Measurements from ENCODE around the gene ANGPTL8. TPM values are rescaled to one million over a fixed set of nuclear protein-coding genes. Genes with fewer than 3 reads are reported as not detected.
A peak's percentile ranks its signal among the peaks of the same experiment; 100 is the strongest.

The ANGPTL8 gene
- total and polyA plus RNA-seq, 2 of the 13 experiments (the other 11 are each of a cell fraction or from before 2014, with no cell fraction given), result 27.3 to 243 TPM

DNA sequence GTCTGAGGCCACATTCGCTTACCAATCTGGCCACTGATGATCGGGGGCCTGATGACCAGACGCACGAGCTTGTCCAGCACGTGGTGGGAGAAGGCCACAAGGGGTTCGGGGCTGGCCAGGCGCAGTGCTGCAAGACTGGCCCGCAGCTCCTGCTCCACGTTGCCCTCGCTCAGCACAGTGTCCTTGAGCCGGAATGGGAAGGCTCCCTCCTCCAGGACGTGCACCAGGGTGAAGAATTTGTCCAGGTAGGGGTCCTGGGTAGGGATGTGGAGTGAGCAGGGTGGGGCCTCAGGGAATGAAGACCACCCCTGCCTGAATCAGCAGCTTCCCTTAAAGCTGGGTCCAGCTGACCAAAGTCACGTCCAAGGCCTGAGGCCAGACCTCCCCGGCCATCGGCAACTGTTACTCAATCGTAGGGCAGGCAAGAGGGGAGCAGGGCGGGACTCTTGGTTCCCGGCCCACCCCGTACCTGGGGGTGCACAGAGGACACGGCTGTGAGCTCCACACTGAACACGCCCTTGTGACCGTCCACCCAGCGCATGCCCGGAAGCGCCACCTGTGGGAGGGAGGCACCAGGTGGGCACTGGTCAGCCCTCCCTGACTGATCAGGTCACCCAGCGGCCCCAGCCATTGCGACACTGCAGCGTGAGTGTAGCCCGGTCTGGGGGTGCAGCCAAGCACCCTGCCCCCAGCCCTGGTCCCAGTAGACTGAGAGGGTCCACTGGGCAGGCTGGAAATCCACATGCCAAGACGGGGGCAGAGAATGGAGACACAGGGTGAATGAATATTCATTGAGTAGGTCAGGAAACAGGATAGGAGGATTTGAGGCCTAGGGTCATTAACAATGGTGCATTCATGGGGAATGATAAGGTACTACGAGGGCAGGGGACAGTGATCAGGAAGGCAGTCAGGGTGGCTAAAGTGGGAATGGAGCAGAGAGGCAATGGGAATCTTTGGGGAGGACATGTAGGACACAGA, 2.8 kb upstream of the ANGPTL8 start (continued):
- no peak for TF ChIP-seq TOE1 (CRISPR knock-in tag; IDR thresholded peaks at IDR 0.05)
- no peak for TF ChIP-seq RNF2 (conservative IDR thresholded peaks at IDR 0.05; ENCODE audit: low read depth)
- TF ChIP-seq ZNF839 (CRISPR knock-in tag; IDR thresholded peaks at IDR 0.05; ENCODE audit: borderline replicate concordance), result no peak
- no peak for TF ChIP-seq ZSCAN31 (CRISPR knock-in tag; IDR thresholded peaks at IDR 0.05; ENCODE audit: low read depth)
- TF ChIP-seq IKZF5 (CRISPR knock-in tag; IDR thresholded peaks at IDR 0.05), result peak; percentile 59; the same call in 1 of the 2 replicates
- no peak for TF ChIP-seq ZNF18 (CRISPR knock-in tag; IDR thresholded peaks at IDR 0.05; ENCODE audit: insufficient replicate concordance)
- no peak for TF ChIP-seq FOXP1 (IDR thresholded peaks at IDR 0.05)
- 0 out of 2 replicates have a peak, but pooled peaks have one; percentile 13 for TF ChIP-seq FOXP1 (CRISPR knock-in tag; IDR thresholded peaks at IDR 0.05)
- TF ChIP-seq ZEB1 (IDR thresholded peaks at IDR 0.05; ENCODE audit: insufficient replicate concordance, low read depth), result peak; percentile 98
- TF ChIP-seq ZNF350 (CRISPR knock-in tag; IDR thresholded peaks at IDR 0.05; ENCODE audit: borderline replicate concordance, low read depth), result peak; percentile 83
- 0 out of 2 replicates have a peak, but pooled peaks have one; percentile 22 for TF ChIP-seq PAWR (CRISPR knock-in tag; IDR thresholded peaks at IDR 0.05; ENCODE audit: borderline replicate concordance)
- peak; percentile 66 for TF ChIP-seq ZNF883 (CRISPR knock-in tag; IDR thresholded peaks at IDR 0.05; ENCODE audit: not compliant biosample characterization)
- TF ChIP-seq ZMAT3 (CRISPR knock-in tag; conservative IDR thresholded peaks at IDR 0.05), result peak; percentile 82
- peak; percentile 75; the same call in 1 of the 2 replicates for TF ChIP-seq BORCS8-MEF2B (CRISPR knock-in tag; IDR thresholded peaks at IDR 0.05)
- peak; percentile 23; the same call in 1 of the 2 replicates for TF ChIP-seq ZNF274 (CRISPR knock-in tag; IDR thresholded peaks at IDR 0.05)
- TF ChIP-seq WIZ (CRISPR knock-in tag; IDR thresholded peaks at IDR 0.05), result no peak; the same call in 1 of the 2 replicates
- TF ChIP-seq HNF1A (IDR thresholded peaks at IDR 0.05; ENCODE audit: low read depth), result peak; percentile 33; the same call in 1 of the 2 replicates
- TF ChIP-seq HNF1A (CRISPR knock-in tag; IDR thresholded peaks at IDR 0.05; ENCODE audit: borderline replicate concordance), result peak; percentile 79; the same call in 1 of the 2 replicates
- TF ChIP-seq ISL2 (CRISPR knock-in tag; IDR thresholded peaks at IDR 0.05), result peak; percentile 82
- 0 out of 2 replicates have a peak, but pooled peaks have one; percentile 3 for TF ChIP-seq PPARG (CRISPR knock-in tag; conservative IDR thresholded peaks at IDR 0.05)
- peak; percentile 66; the same call in 1 of the 2 replicates for TF ChIP-seq KAT7 (CRISPR knock-in tag; IDR thresholded peaks at IDR 0.05; ENCODE audit: borderline replicate concordance)

Measured in HepG2 (cell line).